ENCODE data around the gene TTC16. TPM values are rescaled to one million over a fixed set of nuclear protein-coding genes. Genes with fewer than 3 reads are reported as not detected.

The TTC16 gene
- total and polyA plus RNA-seq, 2 of the 8 experiments (the other 6 are each of a cell fraction or from before 2014, with no cell fraction given): 0.03 TPM; not detected in 1

- TF ChIP-seq HDAC2 (IDR thresholded peaks at IDR 0.05; ENCODE audit: borderline replicate concordance in 1 of 2, low read depth in 2 of 2, low read length in 2 of 2): no peak
- no peak for TF ChIP-seq GTF2F1 (IDR thresholded peaks at IDR 0.05; ENCODE audit: borderline replicate concordance, low read depth, low read length)
These were observed 15.7 kb upstream of the TTC16 start (continued) for GRCh38 chr9:127700140-127700539.
